GM18858 (cell line): Measurements from ENCODE around the gene NKX2-8.
A peak's percentile ranks its signal among the peaks of the same experiment; 100 is the strongest.

ENCODE experiments used
- ATAC-seq: cut with Tn5 transposase; IDR thresholded peaks from one replicate; pipeline ENCODE4 v1.9.1; 2021; ENCODE audit not compliant: unreplicated experiment

Gene NKX2-8

DNA sequence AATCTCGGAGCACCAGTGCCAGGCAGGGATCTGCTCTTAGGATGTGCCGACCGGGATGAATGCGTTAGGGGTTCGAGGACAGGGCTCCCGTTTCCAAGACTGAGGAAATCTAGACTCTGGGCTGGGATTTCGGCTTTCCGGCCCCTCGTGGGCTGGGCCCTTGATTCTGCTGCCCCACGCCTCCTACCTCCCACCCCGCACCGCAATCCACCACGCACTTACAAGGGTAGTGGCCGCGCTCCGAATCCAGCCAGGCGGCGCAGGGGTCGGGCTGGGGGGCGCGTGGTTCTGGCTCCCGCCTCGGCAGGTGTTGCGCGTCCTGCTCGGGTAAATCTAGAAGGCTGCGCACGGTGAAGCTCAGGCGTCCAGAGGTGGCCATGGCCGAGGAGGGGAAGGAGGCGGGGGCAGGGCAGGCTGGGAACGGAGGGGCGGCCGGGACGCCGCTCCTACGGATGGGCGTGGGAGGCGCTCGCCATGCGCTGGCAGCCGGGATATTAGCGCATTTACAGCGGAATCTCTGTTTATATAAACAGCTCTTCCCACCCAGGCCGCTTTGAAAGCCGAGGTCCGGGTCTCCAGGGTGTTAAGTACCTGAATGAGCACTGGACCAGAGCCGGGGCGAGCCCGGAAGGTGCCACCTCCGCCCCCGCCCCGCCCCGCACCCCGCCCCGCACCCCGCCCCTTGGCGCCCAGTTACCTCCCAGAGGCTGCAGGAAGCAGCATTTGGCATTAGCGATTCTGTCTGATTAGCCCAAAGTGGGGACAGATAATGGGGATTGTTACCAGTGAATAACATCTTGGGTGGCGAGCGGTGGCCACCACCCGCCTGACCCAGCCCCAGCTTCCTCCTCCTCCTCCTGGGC is at the start of gene NKX2-8:
Gene NKX2-8 (minus strand): TSS at position 604 of the 863 bp plus-strand sequence. CDS start 225 bp downstream, at position 379.
- ATAC-seq, result no peak

DNA sequence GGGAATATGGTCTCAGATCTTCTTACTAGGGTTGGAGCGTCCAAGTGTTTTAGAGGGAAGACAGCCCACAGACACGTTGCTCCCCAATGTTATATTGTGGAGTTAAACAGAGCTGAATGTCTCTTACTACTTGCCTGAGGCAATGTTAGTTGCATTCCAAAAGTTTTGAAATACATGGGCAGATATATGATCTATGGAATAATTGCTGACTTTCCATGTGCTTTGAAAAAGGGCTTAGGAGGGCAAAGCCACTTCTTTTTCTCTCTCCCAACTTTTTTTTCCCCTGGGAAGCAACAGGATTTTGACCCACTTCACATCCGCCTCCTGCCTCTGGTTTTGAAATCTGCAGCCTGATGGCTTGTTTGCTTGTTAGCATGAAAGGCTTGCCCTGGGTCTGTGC is 45.6 kb upstream of the NKX2-8 start:
- ATAC-seq, result no peak

DNA sequence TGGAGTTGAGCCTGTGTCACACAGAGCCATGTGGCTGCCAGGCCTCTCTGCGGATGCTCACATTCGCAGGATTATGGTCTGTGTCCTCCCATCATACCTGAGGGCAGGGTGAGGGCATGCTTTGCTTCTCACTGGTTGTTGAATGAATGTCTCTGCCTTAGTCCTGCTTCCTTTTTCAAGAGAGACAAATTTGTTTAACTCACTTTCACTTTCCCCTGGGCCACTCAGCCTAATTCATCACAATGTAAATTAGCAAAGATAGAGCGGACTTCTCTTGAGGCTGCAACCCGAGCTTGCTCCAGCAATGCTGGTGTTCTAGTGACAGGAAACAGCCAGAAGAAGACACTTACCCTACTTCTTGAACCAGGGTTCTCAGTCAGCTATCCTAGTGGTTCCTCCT is 43.7 kb upstream of the NKX2-8 start:
- peak; percentile 66 for ATAC-seq

DNA sequence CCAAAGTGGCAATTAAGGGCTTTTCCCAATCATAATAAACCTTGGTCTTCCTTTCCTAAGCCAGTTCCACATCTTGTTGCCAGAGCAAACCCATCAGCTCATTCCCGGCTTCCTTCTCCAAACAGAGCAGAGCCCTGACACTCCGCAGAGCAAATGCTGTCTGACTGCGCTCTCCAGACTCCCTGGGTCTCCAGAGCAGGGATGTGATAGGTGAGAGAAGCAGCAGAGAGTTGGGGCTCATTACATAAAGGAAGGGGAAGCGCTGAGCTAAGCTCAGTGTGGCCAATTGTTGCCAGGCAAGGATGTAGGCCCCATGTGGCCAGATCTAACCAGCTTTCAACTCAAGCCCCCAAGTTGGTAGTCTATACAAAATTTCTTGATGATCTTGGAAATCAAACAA is 43.0 kb upstream of the NKX2-8 start:
- no peak for ATAC-seq

DNA sequence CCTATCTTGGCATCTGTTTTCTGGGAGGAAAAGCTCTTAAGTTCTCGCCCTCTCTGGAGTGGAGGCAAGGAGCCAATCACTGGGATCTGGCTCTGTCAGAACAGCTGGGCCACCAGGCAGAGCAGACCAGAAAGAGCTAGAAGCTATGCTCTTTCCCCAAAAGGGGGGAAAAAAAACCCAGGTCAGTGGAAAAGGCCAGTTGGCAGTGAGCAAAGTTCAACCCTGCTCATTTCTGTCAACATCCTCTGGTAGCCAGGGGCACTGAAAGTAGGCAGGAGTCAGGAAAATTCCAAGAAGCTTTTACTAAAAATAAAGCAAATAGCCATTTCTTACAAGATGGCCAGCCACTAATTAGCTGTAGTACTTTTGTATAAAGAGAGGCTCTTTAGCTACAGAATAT is 42.6 kb upstream of the NKX2-8 start:
- no peak for ATAC-seq

DNA sequence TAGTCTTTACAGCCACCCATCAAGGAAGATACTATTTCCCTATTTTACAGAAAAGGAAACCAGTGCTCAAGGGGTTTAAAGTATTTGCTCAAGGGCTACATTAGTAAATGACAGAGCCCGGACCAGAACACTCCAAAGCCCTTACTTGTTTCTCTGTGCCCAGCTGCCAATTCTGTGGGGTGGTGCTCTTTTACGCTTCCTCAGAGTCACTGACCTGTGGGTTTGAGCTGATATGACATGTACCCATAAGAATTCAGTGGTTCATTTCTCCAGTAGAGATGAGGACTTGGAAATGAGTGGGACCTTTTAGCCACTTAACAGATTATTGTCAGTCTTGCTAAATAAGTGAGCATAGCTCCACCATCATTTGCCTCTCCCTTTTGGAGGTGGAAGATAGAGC is 37.4 kb upstream of the NKX2-8 start:
- no peak for ATAC-seq

DNA sequence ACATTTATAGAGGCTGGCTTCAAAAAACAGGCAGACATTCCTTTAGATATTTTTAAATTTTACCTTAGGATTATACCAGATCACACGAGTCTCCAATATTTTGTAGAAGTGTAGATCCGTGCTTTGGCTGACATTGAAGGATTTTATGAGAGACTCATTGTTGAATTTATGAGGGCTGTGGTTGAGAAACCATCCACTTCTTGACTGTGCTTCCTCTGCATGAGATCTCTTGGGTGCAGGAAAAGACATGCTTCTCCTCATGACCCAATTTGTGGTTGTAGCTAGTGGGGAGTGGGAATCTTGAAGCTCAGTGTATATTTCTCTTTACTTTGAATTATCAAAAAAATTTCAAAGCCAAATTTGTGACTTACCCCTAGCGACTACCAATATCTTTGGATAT is 36.7 kb upstream of the NKX2-8 start:
- ATAC-seq, result no peak

DNA sequence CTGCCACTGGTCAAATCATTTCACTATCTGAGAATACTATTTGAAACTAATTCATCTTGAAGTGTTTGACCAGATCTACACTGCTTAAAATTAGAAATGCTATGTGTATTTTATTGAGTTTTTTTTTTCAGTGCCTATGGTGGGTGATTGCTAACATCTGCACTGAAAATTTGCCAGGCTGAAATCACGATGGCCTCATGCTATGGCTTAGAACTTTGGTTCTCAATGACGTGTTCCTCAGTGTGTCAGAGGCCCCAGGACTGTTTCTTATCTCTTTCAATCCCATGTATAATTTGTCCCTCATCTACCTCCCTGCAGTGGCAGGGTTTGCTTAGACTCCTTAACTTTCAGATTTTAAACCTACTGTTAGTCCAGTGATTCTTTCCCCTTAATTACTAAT is 36.2 kb upstream of the NKX2-8 start:
- no peak for ATAC-seq

GRCh38 chr14:36617824-36618223 is 35.4 kb upstream of the NKX2-8 start:
- ATAC-seq, result no peak

GRCh38 chr14:36605506-36605857 is 23.1 kb upstream of the NKX2-8 start:
- no peak for ATAC-seq

GRCh38 chr14:36604757-36605505 is 22.5 kb upstream of the NKX2-8 start:
- ATAC-seq, result peak; percentile 84

GRCh38 chr14:36600431-36600830 is 18.0 kb upstream of the NKX2-8 start:
- no peak for ATAC-seq

DNA sequence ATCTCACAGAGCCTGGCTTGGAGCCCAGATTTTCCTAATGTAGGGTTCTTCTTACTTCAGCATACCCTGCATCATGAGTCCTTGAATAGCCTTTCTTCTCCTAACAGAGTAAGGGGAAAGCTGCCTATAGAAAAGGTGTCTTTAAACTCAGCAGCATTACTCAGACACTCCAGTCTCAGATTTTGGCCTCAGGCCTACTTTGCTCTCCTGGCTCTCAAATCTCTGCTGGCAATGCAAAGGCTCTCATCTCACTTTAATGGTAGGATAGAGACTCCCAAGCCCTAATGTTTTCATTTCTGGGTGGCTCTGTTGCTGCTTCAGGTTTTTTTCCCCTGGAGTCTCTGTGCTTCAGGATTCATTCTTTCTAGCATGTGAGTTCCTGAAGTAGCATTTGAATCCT is 9.1 kb upstream of the NKX2-8 start:
- no peak for ATAC-seq

- no peak for ATAC-seq
These were observed 6.4 kb upstream of the NKX2-8 start for GRCh38 chr14:36588788-36589187.

- ATAC-seq, result no peak
These were observed 5.7 kb upstream of the NKX2-8 start for GRCh38 chr14:36588119-36588518.

DNA sequence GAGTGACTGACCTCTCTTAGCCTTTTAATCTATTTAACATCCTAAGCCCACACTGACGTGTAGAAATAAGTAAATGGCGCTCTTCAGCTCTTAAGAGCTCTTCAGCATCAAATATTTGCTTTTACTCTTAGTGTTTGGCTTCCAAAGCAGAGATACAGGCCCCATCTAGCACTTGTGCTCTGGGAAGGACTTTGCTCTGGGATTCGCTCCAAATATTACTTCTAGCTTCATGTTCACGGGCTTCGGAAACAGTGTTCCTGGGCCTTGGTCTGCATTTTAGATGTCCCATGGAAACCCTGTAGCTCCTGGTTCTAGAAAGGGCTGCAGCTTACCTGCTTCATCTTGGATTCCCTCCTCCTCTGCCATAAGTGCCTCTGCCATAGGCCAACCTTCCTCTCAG is 2.7 kb upstream of the NKX2-8 start:
- ATAC-seq, result no peak

DNA sequence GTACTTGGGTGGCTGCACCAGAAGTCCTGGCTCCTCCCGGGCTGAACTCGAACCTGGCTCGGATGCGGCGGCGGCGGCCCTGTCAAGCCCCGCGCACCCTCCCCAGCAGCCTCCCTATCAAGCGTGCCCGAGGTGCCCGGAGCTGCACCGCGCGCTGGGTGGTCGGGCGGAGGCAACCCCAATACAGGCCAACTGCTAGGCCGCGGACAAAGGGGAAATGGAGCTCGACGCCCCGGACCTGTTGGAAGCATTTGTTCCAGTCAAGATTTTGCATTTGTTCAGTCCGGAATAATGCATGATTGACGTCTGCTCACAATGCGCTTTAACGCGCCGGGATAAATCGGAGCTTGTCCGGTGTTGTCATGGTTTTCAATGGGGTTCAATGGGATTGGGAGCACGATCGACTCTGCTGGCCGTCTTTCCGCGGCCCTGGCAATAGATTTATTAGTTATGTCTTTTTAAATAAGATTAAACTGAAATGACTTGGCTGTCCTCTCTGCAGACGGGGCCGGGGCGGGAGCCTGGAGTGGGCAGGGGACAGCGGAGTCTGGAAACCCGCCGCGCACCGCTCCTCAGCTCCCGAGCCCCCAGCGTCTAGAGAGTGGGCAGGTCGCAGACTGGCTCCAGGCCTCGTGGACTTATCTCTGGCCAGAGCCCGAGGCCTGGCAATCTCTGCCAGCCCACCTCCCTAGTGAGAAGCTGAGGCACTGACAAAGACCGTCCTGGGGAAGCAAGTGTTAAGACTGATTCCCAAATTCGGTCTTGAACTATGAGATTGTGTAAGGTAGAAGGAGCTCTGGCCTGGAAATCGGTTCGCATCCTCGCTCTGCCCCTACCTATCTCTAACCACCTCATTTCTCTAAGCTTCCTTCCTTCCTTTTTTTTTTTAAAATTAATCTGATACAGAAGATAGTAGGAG is 1.7 kb upstream of the NKX2-8 start:
- no peak for ATAC-seq

DNA sequence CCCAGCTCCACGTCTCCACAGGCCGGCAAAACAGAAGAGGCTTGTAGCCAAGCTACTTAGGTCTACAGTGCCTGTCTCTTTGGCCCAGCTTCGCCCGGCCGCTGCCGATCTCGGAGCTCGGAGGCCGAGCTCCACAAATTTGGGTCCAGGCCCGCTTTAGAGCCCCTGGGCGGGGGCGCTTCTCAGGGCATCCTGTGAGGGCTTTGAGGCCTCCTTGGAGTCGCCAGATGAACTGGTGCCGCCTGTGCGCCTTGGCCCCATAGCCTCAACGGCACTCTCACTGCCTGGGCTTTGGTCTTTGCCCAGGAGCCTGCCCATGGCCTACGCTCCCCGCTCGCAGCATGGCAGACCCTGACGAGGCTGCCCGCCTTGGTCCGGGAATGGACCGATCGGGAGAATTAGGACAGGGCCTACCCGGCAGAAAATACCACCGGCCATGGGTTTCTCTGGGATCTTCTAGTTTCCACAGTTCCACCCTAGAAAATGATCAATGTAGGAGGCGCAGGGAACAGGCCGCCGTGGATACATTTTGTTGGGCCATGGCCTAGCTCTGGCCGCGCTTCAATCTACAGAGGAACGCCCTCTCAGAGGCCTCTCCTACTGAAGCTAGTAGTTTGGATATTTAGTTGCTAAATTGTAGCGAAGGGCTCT is 953 bp upstream of the NKX2-8 start:
- ATAC-seq, result no peak

- ATAC-seq, result no peak
These were observed 444 bp upstream of the NKX2-8 start for GRCh38 chr14:36582874-36583241.

DNA sequence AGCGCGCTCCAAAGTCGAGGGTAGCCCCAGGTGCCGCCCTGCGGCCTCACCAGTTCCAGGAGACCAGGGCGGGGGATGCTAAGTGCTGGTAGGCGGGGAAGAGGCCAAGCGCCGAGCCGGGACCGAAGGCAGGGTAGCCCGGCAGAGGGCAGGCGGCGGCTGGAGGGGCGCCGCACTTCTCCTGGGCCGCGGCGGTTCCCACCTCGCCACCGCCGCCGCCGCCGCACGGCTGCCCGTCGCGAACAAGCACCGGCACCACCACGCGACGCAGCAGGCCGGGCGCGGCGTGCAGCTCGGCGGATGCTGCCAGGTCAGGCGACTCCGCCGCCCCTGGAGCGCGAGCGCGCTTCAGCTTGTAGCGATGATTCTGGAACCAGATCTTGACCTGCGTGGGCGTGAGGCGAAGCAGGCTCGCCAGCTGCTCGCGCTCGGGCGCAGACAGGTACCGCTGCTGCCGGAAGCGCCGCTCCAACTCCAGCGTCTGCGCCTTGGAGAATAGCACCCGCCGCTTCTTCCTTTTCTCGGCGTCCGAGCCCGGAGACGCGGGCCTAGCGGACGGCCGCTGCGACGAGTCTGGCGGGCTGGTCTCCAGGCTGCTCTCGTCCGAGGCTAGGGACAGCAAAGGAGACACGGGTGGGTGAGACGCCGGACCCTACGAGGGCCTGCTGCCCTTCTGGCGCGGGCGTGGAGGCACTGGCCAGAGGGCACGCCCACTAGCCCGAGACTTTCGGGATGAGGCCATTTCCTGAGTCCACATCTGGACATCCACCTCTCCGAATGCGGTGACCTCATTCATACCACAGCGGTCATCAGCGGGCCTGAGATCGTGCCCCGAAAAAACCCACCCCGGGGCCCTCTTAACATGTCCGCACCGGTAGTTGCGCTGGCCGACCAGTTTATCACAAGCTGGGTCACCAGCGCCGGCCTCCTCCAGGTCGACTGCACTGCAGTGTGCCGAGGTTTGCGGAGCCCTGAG is 1.3 kb downstream of the NKX2-8 start:
- no peak for ATAC-seq
